RPMI7951 (cell line): Measurements from ENCODE around the gene TRRAP. TPM values are rescaled to one million over a fixed set of nuclear protein-coding genes. Genes with fewer than 3 reads are reported as not detected.
A peak's percentile ranks its signal among the peaks of the same experiment; 100 is the strongest.
"Not testable (repeated sequence)": the region's sequence is repeated elsewhere in the genome, so short reads cannot be mapped to it uniquely, and the experiment has no call there.

ENCODE experiments used
- DNase-seq: peaks from one replicate; pipeline ENCODE4 v3.0.0-alpha.2; 2012; ENCODE audit warnings: low read depth
- total RNA-seq: library from RNA; depleted of rRNA; stranded (reverse); fragments of >200 nt; shearing (Covaris generic); gene quantifications from 2 replicates; pipeline ENCODE4 v1.2.3, GENCODE V29; 2014

TRRAP gene
- total RNA-seq, 1 experiment from 2014 or later: 9.5 TPM

DNA sequence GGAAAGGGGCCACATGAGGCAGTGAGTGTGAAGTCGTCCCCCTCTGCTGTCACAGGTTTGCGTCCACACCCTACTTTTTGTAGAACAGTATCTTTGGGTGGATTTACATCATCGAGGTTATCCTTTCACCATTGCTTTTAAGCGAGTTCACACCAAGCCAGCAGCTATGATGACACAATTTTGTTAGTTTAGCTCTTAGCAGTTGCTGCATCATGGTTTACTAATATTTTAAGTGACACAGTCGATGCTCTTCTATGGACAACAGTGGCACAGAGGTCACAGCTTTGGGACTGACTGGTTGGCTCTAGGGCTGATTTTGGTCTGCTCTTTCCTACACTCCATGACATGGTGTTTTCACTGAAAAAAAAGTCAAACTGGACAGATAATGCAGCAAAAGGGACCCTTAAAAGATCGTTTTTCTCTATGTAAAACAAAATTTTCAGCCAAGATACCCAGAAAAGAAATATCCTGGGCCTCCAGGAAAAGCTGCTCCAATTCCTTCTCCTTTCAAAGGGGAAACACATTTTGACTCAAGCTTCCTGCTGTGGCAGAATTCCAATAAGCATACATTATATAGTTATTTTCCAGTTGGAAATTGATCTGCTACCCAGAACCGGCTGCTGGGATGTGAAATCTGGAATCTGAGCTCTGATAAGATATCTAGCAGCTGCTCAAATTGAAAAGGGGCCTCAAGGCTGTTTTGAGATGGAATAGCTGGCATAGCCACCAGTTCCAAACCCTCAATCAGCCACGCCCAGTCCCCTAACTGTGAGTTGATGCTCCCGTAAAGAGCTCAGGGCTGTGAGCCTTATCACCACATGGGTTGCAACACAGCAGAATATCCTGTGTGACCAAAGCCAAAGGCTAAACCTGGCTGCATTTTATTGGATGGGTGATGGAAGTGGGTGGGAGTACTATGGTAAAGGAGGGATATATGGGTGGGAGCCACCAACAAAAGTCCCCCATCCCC is 151.4 kb downstream of the TRRAP start:
- peak; percentile 39 for DNase-seq

- no peak for DNase-seq
Measured at GRCh38 chr7:99030457-99030856, 152.1 kb downstream of the TRRAP start.

DNA sequence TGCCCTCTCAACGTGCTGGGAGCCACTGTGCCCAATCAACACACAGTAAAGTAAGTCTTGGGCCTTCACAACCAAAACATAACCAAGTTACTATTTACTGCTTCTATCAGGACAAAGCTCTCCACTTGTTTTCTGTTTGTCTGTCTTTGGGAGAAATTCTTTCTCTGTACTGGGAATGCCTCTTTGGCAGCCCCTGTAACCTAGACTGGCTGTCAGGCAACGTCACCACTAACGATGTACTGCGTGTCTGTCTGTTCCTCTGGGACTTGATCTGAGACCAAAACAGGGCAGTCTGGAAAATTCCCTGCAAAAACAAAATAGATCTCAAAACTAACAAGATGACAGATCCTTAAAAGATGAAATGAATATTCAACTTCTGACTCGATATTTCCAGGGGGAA is 152.6 kb downstream of the TRRAP start:
- DNase-seq: no peak

DNA sequence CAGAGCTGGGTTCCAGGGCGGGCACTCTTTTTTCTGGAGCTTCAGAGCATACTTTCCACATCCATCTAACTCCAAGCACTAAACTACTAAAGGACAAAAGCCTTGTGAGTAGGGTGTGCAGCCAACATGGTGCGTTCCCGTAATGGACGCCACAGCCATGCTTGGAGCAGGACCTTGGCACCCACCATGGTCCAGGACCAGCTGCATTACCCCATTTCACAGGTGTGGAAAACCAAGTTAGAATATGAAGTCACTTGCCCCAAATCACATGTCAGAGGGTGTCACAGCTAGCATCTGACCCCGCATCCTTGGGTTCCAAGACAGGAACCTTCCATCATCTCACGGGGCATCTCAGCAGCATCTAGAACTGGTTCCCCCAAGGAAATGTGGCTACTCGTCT is 153.2 kb downstream of the TRRAP start:
- no peak for DNase-seq

DNA sequence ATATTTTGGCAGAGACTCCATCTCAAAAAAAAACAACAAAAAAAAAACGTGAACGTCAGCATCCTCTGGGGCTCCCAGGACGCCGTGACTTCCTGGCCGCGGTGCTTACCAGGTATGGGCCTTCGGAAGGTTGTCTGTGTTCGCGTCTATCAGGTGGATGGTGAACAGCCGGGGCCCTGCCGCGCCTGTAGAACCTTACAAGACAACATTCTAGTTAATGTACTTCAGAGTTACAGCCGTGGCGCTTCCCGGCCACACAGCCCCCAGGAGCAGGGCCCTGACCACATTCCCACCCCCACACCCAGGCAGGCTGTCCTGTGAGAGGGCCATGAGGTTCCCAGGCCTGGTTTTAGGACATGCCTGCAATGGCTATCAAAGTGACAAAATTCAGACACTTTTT is 154.6 kb downstream of the TRRAP start:
- no peak for DNase-seq

- no peak for DNase-seq
Measured at GRCh38 chr7:99033765-99034164, 155.4 kb downstream of the TRRAP start.

DNA sequence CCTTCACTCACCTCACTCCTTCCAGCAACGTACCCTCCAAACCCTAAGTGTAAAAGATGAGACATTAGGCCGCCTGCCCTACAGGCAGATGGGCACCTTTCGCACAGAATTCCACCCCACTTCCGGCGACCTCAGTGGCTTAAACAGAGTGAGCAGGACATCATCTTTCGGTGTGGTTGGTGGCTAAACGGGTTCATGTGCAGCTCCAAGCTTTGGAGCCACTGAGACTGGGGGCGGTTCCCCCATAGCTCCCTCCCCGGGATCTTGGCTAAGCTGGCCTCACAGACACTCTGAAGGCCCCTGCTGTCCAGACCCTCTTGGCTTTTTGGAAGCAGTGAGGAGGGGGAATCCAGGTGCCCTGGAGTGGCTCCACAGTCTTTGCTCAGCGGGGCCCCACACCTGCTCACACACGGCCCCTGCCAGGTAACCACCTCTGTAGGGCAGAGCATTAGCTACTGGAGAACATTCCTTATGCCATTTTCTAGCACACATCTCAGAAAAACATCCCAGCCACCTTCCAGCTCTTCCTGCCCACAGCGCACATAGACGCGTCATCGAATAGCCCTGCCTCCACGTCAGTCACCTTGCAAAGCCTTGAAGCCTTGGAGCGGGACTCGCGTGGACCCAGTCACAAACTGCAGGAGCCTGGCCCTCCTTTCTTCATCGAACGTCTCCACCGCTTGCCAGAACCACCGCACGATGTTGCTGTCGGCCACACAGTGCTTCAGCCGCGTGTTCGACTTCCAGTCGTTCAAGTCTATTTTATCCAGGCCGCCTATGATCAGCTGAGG is 156.8 kb downstream of the TRRAP start:
- no peak for DNase-seq

- DNase-seq: no peak
Measured at GRCh38 chr7:99035723-99036545, 157.6 kb downstream of the TRRAP start.

DNA sequence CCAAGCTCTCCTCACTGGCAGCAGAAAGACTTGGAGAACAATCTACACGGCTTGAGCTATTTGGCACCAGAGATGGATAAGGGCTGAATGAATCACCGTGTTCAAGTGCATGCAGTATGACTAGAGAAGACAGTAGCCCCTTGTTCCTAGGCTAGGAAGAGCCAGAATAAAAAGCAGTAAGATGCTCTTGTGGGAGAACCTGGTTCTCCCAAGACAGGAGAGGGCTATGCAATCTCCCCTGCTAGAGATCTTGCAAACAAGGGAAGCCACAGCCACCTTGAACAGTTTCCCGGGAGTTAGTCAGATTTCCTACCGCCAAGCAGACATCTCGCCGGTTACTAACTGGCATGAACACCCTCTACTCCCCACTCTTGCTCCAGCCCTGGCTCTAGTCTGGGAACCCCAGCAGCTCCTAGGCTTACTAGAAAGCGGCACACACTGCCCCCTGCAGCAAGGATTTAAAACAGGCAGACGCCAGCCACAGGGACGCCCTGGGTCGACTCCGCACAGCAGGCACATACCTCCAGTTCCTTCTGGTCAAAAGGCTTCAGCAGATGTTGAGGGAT is 158.3 kb downstream of the TRRAP start:
- DNase-seq: peak; percentile 24

DNA sequence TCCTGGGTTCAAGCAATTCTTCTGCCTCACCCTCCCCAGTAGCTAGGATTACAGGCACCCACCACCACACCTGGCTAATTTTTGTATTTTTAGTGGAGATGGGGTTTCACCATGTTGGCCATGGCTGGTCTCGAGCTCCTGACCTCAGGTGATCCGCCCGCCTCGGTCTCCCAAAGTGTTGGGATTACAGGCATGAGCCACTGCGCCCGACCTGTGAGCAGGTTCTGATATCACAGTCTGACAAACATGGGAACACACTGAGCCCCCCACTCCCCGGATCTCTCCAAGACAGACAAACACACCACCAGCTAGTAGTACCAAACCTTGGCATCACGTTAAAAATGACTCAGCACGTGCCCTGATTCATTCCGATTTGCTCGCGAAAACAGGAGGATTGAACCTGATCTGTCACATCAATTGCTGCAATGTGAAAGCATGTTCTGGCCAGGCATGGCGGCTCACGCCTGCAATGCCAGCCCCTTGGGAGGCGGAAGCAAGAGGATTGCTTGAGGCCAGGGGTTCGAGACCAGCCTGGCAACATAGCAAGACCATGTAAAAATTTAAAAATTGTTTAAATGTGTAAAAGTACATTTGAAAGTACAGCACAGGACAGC is 159.1 kb downstream of the TRRAP start:
- DNase-seq: peak; percentile 9

- DNase-seq: no peak
Measured at GRCh38 chr7:99038086-99038855, 159.9 kb downstream of the TRRAP start.

GRCh38 chr7:99039384-99039891 is 161.1 kb downstream of the TRRAP start:
- DNase-seq: no peak

DNA sequence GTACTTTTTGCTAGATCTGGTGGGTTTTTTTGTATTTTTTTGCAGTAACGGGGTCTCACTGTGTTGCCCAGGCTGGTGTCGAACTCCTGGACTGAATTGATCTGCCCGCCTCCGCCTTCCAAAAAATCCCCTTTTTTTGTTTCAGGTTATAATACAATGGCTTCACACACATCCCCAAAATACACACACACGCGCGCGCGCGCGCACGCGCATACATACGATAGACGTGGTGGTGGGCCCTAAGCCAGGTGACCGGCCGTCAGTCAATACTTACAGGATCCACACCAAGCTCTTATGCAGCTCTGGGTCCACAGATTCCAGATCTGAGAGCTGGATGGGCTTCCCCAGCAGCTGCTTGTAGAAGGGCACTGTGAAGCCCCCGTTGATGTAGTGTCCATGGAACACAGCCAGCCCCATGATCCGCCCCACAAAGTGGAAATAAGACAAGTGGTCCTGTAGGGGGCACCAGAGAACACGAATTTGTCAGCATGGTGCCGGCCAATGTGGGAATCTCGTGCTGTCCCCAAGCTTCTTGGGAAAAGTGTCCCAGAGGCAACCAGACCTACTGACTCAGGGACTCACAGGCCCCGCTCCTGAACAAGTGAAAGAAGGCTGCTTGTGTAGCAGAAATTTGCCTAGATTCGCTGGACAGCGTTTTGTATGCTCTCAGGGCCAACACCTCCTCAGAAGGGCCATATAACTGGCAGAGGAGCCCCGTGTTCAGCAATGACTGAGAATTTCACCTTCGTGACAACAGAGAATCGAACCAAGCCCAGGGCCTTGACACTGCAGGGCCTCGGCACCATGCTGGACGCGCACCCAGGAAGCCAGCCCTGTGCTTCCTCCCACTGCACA is 162.0 kb downstream of the TRRAP start:
- DNase-seq: peak; percentile 82

- DNase-seq: no peak
Measured at GRCh38 chr7:99041526-99041925, 163.2 kb downstream of the TRRAP start.

GRCh38 chr7:99042957-99043356 is 164.6 kb downstream of the TRRAP start:
- peak; percentile 24 for DNase-seq

GRCh38 chr7:99044858-99045257 is 166.5 kb downstream of the TRRAP start:
- not testable (repeated sequence) for DNase-seq

GRCh38 chr7:99046262-99046661 is 167.9 kb downstream of the TRRAP start:
- not testable (repeated sequence) for DNase-seq

- DNase-seq: no peak
Measured at GRCh38 chr7:99046722-99047121, 168.4 kb downstream of the TRRAP start.

GRCh38 chr7:99047526-99048077 is 169.3 kb downstream of the TRRAP start:
- no peak for DNase-seq
